GM19043 (cell line): ENCODE measurements around the gene GRIK5.
A peak's percentile ranks its signal among the peaks of the same experiment; 100 is the strongest.
"Not testable (repeated sequence)": the region's sequence is repeated elsewhere in the genome, so short reads cannot be mapped to it uniquely, and the experiment has no call there.

Source experiments
- ATAC-seq: cut with Tn5 transposase; IDR thresholded peaks from one replicate; pipeline ENCODE4 v1.9.1; 2021; ENCODE audit warnings: low read depth; ENCODE audit not compliant: unreplicated experiment

The GRIK5 gene, protein sequence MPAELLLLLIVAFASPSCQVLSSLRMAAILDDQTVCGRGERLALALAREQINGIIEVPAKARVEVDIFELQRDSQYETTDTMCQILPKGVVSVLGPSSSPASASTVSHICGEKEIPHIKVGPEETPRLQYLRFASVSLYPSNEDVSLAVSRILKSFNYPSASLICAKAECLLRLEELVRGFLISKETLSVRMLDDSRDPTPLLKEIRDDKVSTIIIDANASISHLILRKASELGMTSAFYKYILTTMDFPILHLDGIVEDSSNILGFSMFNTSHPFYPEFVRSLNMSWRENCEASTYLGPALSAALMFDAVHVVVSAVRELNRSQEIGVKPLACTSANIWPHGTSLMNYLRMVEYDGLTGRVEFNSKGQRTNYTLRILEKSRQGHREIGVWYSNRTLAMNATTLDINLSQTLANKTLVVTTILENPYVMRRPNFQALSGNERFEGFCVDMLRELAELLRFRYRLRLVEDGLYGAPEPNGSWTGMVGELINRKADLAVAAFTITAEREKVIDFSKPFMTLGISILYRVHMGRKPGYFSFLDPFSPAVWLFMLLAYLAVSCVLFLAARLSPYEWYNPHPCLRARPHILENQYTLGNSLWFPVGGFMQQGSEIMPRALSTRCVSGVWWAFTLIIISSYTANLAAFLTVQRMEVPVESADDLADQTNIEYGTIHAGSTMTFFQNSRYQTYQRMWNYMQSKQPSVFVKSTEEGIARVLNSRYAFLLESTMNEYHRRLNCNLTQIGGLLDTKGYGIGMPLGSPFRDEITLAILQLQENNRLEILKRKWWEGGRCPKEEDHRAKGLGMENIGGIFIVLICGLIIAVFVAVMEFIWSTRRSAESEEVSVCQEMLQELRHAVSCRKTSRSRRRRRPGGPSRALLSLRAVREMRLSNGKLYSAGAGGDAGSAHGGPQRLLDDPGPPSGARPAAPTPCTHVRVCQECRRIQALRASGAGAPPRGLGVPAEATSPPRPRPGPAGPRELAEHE

DNA sequence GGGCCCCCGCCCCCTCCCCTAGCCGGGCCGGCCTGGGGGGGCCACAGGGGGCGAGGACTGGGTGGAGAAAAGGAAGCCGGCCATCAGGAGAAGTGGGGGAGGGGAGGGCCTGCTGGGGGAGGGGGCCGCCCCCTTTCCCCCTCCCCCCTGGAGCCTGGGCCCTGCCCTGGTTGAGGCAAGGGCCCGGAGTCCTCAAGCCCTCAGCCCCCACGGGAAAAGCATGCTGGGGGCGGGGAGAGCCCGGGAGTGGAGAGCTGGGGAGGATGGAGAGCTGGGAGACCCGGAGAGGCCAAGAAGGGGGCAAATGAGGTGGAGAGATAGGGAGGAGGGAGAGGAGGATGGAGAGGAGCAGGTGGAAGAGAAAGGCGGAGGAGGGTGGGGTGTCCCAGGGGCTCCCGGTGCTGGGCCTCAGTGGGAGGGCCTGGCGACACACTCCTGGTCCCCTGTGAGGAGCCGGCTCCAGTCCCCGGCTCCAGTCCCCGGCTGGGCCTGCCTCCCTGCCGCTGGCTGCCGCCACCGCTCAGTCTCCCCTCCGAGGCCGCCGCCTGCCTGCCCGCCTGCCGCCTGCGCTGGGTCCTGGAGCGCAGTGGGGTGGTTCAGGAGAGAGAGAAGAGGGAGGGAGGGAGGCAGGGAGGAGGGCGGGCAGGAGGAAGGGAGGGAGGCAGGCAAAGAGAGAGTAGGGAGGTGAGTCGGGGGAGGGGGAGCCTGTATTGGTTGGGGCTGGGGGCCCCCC is at the start of gene GRIK5:
Gene GRIK5 (minus strand): TSS at position 588 of the 733 bp plus-strand sequence. CDS start 4,436 bp downstream, outside the sequence.
- ATAC-seq, result no peak

DNA sequence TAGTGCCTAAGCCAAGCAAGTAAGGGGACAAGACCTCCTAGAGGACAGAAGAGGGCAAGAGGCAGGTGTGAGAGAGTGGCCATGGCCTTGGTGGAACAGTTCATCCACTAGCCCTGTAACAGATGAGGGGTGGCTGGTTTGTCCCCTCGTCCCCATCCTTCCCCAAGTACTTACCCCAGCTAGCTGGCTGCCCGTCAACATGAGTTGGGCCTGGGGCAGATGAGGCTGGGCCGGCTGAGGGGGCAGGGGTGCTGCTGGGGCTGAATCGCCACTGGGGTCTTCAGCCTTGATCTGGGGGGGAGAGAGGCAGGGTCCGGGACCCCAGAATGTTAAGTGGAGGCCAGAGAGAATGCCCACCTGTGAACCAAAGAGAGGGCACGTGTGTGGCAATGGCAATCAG is 47.1 kb upstream of the GRIK5 start:
- ATAC-seq, result no peak

DNA sequence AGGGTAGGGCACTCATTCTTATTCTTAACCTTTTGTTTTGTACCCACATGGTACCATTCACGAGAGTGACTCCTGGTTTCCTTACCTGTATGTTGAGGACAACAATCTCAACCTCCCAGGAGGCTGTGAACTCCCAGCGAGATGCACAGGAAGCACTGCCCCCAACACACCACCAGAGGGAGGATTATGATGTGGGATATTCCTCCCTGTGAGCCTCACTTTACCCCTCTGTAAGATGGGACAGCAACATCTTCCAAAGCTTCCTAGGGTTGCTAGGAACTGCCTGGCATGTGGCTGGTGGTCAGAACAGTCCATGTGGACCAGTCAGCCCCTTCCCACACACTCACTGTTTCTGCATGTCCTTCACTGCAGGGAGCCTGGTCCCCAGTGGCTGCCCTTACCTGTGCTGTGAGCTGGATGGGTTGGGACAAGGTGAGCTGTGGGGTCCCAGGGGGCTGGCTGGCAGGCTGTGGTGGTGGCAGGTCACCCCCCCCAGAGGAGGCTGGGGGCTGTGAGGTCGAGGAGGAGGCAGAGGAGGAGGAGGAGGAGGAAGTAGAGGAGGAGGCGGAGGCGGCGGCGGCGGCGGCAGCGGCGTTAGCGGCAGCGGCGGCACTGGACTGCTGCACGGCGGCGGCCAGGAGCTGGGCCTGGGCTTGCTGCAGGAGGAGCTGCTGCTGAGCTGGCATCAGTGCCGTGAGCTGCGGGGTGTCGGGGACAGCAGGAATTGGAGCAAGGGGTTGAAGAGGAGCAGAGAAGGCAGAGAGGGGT is 46.5 kb upstream of the GRIK5 start:
- no peak for ATAC-seq

DNA sequence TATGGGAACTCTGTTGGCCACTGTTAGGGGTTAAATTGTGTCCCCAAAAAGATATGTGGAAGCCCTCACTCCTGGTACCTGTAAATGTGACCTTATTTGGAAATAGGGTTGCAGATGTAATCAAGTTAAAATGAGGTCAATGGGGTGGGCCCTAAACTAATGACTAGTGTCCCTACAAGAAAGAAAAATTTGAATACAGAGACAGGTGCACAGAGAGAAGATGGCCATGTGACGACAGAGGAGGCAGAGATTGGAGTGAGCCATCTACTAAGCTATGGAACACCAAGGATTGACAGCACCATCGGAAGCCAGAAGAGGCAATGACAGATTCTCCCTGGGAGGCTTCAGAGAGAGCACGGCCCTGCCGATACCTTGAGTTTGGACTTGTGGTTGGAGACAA is 45.7 kb upstream of the GRIK5 start:
- ATAC-seq, result no peak

DNA sequence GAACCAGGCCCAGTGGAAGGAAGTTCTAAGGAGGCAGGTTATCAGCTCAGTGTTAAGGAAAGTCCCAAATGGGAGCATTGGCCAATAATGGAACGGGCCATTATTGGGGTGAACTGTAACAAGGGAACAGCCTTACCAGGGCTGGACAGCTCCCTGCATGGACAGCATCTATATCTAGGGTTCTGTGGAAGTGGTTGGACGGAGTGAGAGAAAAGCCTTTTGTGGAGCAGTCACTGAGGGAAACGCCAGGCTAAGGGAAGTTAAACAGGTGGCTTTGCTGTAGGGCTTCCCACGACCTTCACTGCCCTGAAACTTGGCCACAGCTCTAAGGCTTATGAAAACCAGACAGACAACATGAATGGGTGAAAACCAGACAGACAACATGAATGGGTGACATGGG is 45.2 kb upstream of the GRIK5 start:
- no peak for ATAC-seq

DNA sequence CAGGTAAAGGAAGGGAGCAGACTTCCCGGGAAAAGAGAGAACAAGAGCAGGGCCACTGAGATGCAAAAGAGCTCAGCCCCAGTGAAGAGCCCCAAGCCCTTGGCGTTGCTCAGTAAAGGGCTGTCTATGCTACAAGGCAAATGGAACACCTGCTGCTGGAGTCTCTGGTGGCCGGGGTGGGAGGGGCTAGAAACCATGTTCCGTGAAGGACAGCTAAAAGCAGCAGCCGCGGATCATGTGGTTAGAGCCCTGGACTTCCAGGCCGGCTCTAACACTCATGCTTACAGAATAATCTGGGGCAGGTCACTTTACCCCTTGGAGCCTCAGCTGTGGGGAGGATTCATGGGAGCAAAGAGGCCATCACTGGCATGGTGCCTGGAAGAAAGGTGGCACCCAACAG is 44.4 kb upstream of the GRIK5 start:
- peak; percentile 64 for ATAC-seq

DNA sequence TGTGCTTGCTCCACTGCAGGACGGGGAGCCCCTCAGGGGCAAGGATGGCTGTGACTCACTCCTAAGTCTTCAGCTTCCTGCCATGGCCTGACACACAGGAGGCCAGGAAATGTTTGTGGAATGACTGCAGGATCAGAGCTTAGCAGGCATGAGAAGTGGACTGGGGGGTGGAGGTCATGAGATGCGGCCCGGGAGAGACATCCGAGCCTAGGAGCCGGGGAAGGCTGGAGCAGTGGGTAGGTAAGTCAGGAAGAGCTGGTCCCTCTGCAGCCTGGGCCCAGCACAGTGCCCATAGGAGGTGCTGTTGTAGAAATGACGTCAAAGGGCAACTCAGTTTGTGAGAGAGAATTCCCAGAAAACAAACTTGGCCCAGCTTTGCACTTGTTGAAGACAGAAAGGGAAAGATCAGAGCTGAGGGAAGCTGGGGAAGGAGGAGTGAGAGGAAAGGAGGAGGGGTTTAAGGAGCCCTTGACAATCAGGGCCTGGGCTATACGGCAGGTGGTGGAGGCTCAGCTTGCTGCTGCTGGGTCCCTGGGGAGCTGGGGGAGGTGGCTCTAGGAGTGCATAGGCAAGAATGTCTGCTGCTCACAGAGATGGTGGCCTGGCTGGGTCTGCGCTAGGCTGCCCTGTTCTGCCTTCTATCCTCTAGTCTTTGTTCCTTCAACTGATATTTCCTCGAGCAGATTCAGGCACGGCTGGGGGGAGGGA is 43.8 kb upstream of the GRIK5 start:
- no peak for ATAC-seq

DNA sequence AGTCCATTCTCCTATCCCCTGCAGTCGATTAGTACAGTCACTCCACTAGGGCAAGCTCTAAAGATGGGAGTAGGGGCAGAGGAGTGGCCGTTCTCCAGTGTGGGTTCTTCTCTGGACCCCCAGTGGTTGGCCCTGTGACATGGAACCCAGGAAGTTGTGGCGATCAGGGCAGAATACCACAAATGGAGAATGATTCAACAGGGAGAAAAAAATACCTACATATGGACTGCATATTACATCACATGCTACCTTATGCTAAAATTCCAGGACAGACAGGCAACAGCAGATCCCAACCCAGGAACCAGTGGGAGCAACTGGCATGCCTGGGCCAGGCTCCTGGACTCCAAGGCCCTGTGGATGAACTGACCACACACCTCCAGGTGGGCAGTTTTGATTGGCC is 41.8 kb upstream of the GRIK5 start:
- ATAC-seq, result no peak

DNA sequence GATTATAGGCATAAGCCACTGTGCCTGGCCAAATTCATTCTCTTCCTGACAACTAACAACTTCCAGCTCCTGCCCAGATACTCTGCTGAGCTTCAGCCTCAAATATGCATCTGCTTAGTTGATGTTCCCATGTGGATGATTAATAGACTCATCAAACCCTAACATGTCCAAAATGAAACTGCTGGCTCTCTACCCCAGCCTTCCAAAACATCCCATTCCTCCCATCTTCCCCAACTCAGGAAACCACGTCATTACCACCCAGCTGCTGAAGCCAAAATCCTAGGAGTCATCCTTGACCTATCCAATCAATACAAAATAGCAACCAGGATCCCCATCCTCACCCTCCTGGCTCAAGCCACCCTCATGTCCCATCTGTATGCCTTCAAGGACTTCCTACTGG is 41.4 kb upstream of the GRIK5 start:
- no peak for ATAC-seq

DNA sequence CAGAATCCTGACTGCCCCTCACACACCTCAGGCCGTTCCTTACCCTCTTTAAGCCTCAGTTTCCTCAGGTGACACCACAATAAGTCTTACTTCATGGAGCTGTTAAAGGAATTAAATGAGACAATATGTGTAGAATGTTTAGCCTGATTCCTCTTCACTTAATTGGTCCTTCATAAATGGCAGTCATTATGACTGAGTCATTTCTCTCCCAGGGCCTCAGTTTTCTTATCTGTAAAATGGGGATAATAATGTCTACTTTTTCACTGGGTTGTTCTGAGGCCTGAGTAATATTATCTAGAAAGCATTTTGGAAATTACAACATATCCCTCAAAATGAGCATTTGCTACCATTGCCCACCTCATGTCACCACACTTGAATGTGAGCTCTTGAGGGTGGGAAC is 40.7 kb upstream of the GRIK5 start:
- no peak for ATAC-seq

DNA sequence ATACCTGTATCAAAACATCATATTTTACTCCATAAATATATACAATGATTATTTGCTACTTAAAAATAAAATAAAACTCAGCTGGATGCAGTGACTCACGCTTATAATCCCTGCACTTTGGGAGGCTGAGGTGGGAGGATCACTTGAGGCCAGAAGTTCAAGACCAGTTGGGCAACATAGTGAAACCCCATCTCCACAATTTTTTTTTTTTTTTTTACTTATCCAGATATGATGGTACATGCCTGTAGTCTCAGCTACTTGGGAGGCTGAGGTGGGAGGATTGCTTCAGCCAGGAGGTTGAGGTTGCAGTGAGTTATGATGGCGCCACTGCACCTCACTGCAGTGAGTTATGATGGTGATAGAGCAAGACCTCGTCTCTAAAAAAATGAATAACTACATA is 39.9 kb upstream of the GRIK5 start:
- ATAC-seq, result no peak

DNA sequence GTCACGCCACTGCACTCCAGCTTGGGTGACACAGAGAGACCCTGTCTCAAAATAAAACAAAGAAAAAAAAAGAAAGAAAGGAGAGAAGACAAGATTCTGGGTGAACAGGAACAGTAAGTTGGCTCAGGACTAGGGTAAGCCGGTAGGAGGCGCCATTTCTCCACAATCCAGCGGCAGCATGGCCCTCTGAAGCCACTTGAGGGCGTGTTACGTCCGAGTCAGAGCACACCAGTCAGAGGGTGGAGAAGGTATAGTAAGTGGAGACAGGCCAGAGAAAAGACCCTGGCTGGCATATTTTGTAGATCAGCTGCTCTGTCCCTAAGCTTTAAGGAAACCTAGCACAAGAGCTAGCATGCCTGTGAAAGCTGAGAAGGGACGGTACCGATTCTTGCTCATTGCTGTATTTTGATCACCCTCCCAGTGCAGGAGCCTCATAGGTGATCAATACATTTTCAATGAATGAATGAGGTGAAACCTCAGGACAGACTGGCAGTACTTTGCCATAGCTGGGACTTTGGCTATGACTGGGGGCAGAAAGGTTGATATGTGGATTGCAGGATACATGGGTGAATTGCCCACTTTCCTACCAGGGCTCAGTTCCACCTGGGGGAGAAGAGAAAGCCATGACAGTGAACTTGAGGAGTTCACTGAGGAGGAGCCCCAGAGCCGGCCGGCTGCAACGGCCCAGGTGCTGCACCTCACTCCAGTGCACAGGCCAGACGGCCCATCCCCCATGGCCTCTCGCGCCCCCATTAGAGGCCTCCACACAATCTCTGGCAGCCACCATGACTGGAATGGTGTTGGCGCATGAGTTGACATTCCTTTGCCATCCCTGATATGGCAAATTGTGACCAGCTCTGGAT is 38.8 kb upstream of the GRIK5 start:
- peak; percentile 47 for ATAC-seq

DNA sequence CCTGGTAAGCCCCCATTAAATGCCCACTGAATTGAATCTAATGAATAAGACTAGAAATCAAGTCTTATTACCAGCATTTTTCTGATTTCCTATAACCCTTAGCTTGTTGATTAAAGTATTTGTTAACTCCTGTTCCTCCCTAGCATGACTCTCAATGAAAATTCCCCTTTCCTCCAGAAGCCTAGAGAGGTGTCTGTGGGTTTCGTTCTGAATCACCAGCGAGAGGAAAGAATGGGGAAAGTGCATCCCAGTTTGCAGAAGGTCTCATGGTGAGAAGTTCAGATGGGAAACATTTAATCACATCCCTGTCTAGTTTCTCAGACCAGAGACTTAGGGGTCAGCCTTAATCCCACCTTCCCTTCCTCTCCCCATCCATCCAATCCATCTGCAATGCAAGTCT is 35.4 kb upstream of the GRIK5 start:
- ATAC-seq, result no peak

DNA sequence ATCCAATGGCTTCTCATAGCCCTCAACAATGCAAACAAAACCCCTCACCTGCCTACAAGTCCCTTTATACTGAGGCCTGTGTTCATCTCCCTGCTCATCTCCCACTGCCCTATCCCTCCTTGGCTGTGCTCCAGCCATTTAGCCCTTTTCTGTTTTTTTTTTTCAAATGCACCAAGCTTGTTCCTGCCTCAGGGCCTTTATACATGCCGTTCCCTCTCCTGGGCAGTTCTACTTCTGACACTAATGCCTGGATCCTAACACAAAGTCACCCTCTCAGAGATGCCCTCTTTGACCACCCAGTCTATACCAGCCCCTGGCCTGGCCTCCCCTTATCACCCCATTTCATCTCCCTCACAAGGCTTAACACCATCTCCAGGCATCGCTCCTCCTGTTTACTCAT is 32.9 kb upstream of the GRIK5 start:
- no peak for ATAC-seq

DNA sequence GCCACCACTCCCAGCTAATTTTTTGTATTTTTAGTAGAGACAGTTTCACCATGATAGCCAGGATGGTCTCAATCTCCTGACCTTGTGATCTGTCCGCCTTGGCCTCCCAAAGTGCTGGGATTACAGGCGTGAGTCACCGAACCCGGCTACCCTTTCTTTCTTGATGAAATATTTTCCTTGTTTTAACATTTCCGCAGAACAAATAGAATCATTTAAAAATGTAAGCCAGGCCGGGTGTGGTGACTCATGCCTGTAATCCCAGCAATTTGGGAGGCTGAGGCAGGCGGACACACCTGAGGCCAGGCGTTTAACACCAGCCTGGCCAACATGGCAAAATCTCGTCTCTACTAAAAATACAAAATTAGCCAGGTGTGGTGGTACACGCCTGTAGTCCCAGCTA is 30.2 kb upstream of the GRIK5 start:
- ATAC-seq, result not testable (repeated sequence)

DNA sequence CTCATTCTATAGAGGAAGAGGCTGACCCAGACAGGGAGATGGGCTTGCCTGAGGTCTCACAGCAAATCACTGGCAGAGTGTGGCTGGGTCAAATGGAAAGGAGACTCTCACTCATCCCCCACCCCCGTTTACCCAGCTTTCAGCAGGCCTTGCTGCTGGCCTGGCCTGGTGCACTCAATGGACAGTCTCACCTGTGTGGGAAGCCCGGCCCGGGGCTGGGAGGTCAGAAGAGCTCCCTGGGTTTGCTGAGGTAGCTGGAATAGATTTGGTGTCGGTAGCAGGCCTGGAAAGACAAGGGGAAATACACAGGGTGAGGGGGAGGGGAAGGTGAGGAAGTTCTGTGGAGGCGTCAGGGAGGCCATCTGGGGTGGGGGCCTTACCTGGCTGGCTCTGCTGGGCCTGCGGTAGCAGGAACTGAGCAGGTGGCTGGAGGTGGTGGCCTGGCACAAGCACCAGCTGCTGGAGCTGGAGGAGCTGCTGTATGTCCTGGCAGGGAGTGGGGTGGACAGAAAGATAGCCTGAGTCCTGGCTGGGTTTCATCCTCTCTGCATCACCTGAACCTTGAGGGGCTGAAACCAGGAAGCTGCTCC is 29.4 kb upstream of the GRIK5 start:
- no peak for ATAC-seq

DNA sequence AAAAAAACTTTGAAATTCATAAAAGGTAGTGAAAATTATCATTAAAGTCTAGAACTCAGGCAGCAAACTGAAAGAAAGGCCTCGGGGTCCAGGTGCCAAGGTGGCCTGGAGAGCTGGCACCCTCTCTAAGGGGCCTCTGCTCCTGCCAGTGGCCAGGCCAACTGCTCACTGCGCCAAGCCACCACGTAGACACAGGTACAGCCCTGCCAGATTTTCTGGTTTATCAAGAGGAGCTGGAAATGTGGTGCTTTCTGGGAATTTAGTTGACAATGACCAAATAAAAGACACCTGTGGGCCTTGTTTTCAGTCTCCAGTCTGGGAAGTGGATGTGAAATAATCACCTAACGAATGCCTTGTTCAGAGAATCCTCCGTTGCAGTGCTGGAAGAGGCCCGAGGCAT is 28.8 kb upstream of the GRIK5 start:
- ATAC-seq, result no peak

DNA sequence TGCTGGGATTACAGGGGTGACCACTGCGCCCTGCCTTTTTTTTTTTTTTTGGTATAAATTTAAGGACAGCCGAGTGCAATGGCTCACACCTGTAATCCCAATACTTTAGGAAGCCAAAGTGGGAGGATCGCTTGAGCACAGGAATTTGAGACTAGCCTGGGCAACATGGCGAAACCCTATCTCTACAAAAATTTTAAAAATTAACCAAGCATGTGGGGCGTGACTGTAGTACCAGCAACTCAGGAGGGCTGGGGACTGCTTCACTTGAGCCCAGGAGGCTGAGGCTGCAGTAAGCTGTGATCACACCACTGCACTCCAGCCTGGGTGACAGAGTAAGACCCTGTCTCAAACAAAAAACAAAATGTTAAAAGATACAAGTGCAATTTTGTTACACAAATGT is 27.5 kb upstream of the GRIK5 start:
- ATAC-seq, result no peak
